Measurements from ENCODE around the gene TANC1.

The TANC1 gene

GRCh38 chr2:159226059-159226461 is 257.6 kb downstream of the TANC1 start:
- no peak for DNase-seq
- TF ChIP-seq CTCF (IDR thresholded peaks at IDR 0.05): no peak
- Mint-ChIP-seq H3K4me3 (no peak overlapping the region), H3K4me1 (peaks cover 14% of the 10 kb centered on the region), H3K9me3 (no peaks in the 10 kb centered on the region), H3K36me3 (ENCODE audit: low read depth) (peaks cover 79% of the 10 kb centered on the region), H3K27ac (peak overlapping the region; percentile 91), H3K27me3 (ENCODE audit: low read depth, poor library complexity) (peaks cover 3% of the 10 kb centered on the region)

- H3K27ac Mint-ChIP-seq: no peak overlapping the region
- no peak overlapping the region for H3K4me3 Mint-ChIP-seq
- no peak for TF ChIP-seq CTCF (IDR thresholded peaks at IDR 0.05)
- H3K36me3 Mint-ChIP-seq (ENCODE audit: low read depth): peaks cover 77% of the 10 kb centered on the region
- no peaks in the 10 kb centered on the region for H3K9me3 Mint-ChIP-seq
- peaks cover 3% of the 10 kb centered on the region for H3K27me3 Mint-ChIP-seq (ENCODE audit: low read depth, poor library complexity)
- H3K4me1 Mint-ChIP-seq: peaks cover 14% of the 10 kb centered on the region
- no peak for DNase-seq
Observed at GRCh38 chr2:159226608-159227385, 258.4 kb downstream of the TANC1 start.

GRCh38 chr2:159227467-159227866 is 259.0 kb downstream of the TANC1 start:
- no peak for DNase-seq
- no peak for TF ChIP-seq CTCF (IDR thresholded peaks at IDR 0.05)
- H3K9me3 Mint-ChIP-seq: no peaks in the 10 kb centered on the region
- peaks cover 76% of the 10 kb centered on the region for H3K36me3 Mint-ChIP-seq (ENCODE audit: low read depth)
- no peak overlapping the region for H3K4me3 Mint-ChIP-seq
- peaks cover 14% of the 10 kb centered on the region for H3K4me1 Mint-ChIP-seq
- H3K27ac Mint-ChIP-seq: peak overlapping the region; percentile 94
- H3K27me3 Mint-ChIP-seq (ENCODE audit: low read depth, poor library complexity): peaks cover 3% of the 10 kb centered on the region

- no peaks in the 10 kb centered on the region for H3K9me3 Mint-ChIP-seq
- no peak for TF ChIP-seq CTCF (IDR thresholded peaks at IDR 0.05)
- no peak overlapping the region for H3K4me3 Mint-ChIP-seq
- DNase-seq: no peak
- peaks cover 3% of the 10 kb centered on the region for H3K27me3 Mint-ChIP-seq (ENCODE audit: low read depth, poor library complexity)
- H3K36me3 Mint-ChIP-seq (ENCODE audit: low read depth): peaks cover 79% of the 10 kb centered on the region
- H3K4me1 Mint-ChIP-seq: peaks cover 14% of the 10 kb centered on the region
- peak overlapping the region; percentile 94 for H3K27ac Mint-ChIP-seq
Observed at GRCh38 chr2:159228081-159228581, 259.7 kb downstream of the TANC1 start.

GRCh38 chr2:159229476-159230144 is 261.2 kb downstream of the TANC1 start:
- Mint-ChIP-seq H3K36me3 (ENCODE audit: low read depth) (peaks cover 73% of the 10 kb centered on the region), H3K27me3 (ENCODE audit: low read depth, poor library complexity) (no peaks in the 10 kb centered on the region), H3K9me3 (no peaks in the 10 kb centered on the region), H3K4me3 (no peak overlapping the region), H3K4me1 (peaks cover 8% of the 10 kb centered on the region), H3K27ac (peak overlapping the region; percentile 80)
- TF ChIP-seq CTCF (IDR thresholded peaks at IDR 0.05): no peak
- DNase-seq: no peak
